ENCODE results near the gene ARHGEF17.

GRCh38 chr11:73376160-73376802, 68.2 kb downstream of the ARHGEF17 start, which contains the start of gene RELT:
- TF ChIP-seq CTCF (IDR thresholded peaks at IDR 0.05; ENCODE audit: low read length) (peak; percentile 87), EZH2phosphoT487 (IDR thresholded peaks at IDR 0.05; ENCODE audit: low read length) (no peak)

Measured in MM.1S (cell line).